Measurements from ENCODE around the gene FRMD7. TPM values are rescaled to one million over a fixed set of nuclear protein-coding genes. Genes with fewer than 3 reads are reported as not detected.

FRMD7 gene
- total and polyA plus RNA-seq, 2 of the 13 experiments (the other 11 are each of a cell fraction or from before 2014, with no cell fraction given), result 0.04 TPM; not detected in 1

DNA sequence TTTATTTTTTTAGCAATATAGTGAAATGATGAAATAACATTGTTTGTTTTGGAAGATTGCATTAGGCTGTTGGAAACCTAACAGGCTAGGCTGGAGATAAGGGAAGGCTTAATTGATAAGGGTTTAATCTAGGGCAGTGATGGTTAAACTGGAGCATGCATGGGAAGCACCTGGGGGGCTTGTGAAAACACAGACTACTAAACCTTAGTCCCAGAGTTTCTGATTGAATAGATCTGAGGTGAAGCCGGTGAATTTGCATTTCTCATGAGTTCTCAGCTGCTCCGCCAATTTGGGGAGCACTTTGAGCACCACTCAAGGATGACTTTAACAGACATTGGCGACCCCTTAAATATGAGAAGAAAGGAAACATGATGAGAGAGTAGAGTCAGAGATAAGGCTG lies 93.2 kb downstream of the FRMD7 start:
- Histone ChIP-seq H3K79me2 (ENCODE audit: insufficient read depth, low read length) (peaks cover 60% of the 10 kb centered on the region), H3K4me3 (replicated peaks in 1 of 3; ENCODE audit: insufficient read depth in 1 of 3, low read depth in 2 of 3, low read length in 3 of 3) (no peak overlapping the region), H3K27ac (ENCODE audit: extremely low read length, insufficient read depth, low read length) (no peak overlapping the region), H3K27me3 (ENCODE audit: control insufficient read depth in 1 of 2, insufficient read depth in 2 of 2, low read length in 2 of 2) (no peaks in the 10 kb centered on the region), H4K20me1 (ENCODE audit: insufficient read depth, low read length) (0 out of 2 replicates have a peak, but pooled peaks cover 2% of the 10 kb centered on the region), H2AFZ (ENCODE audit: low read length) (no peak overlapping the region), H3K36me3 (replicated peaks in 1 of 2; ENCODE audit: control insufficient read depth in 1 of 2, insufficient read depth in 2 of 2, low read length in 2 of 2) (no peaks in the 10 kb centered on the region), H3K9ac (ENCODE audit: insufficient read depth, low read depth, low read length) (no peak overlapping the region), H3K4me2 (ENCODE audit: low read depth, low read length) (no peak overlapping the region), H3K4me1 (ENCODE audit: insufficient read depth, low read length) (peaks cover 53% of the 10 kb centered on the region), H3K9me3 (ENCODE audit: low read length) (no peaks in the 10 kb centered on the region)
- DNase-seq (ENCODE audit: low spot score) (no peak), FAIRE-seq (no peak), ATAC-seq (no peak)
- intact Hi-C loops (cut with micrococcal nuclease; ENCODE audit: unreplicated experiment) (no loop called here), in situ Hi-C loops (cut with HindIII; ENCODE audit: extremely low pct_ligation_motif_present, low pct_unique_long_range_greater_than_20kb) (no loop called here)
- POLR2A ChIA-PET, result no interaction called here
- BruUV-seq (replicated peaks), result no TSS peak
- TF ChIP-seq STAT5B (CRISPR knock-in tag; IDR thresholded peaks at IDR 0.05) (no peak), CBX1 (IDR thresholded peaks at IDR 0.05; ENCODE audit: low read depth) (no peak), ZSCAN9 (CRISPR knock-in tag; IDR thresholded peaks at IDR 0.05; ENCODE audit: borderline replicate concordance) (no peak), AKAP8 (CRISPR knock-in tag; IDR thresholded peaks at IDR 0.05) (no peak), ZMYM2 (CRISPR knock-in tag; IDR thresholded peaks at IDR 0.05) (no peak), ZNF547 (CRISPR knock-in tag; IDR thresholded peaks at IDR 0.05) (no peak), ZNF543 (CRISPR knock-in tag; IDR thresholded peaks at IDR 0.05) (no peak), ZNF83 (CRISPR knock-in tag; IDR thresholded peaks at IDR 0.05; ENCODE audit: borderline replicate concordance) (no peak), PRMT3 (CRISPR knock-in tag; IDR thresholded peaks at IDR 0.05; ENCODE audit: borderline replicate concordance, low read depth) (no peak), ZFP82 (CRISPR knock-in tag; IDR thresholded peaks at IDR 0.05; ENCODE audit: borderline replicate concordance) (no peak), SALL2 (CRISPR knock-in tag; IDR thresholded peaks at IDR 0.05) (no peak), RELA (CRISPR knock-in tag; IDR thresholded peaks at IDR 0.05) (no peak), DMAP1 (CRISPR knock-in tag; IDR thresholded peaks at IDR 0.05) (no peak), GPN1 (CRISPR knock-in tag; IDR thresholded peaks at IDR 0.05; ENCODE audit: borderline replicate concordance) (no peak)
- TF ChIP-seq, protein P1, sequence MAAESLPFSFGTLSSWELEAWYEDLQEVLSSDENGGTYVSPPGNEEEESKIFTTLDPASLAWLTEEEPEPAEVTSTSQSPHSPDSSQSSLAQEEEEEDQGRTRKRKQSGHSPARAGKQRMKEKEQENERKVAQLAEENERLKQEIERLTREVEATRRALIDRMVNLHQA (CRISPR knock-in tag; IDR thresholded peaks at IDR 0.05), result no peak
- TF ChIP-seq, protein P2, sequence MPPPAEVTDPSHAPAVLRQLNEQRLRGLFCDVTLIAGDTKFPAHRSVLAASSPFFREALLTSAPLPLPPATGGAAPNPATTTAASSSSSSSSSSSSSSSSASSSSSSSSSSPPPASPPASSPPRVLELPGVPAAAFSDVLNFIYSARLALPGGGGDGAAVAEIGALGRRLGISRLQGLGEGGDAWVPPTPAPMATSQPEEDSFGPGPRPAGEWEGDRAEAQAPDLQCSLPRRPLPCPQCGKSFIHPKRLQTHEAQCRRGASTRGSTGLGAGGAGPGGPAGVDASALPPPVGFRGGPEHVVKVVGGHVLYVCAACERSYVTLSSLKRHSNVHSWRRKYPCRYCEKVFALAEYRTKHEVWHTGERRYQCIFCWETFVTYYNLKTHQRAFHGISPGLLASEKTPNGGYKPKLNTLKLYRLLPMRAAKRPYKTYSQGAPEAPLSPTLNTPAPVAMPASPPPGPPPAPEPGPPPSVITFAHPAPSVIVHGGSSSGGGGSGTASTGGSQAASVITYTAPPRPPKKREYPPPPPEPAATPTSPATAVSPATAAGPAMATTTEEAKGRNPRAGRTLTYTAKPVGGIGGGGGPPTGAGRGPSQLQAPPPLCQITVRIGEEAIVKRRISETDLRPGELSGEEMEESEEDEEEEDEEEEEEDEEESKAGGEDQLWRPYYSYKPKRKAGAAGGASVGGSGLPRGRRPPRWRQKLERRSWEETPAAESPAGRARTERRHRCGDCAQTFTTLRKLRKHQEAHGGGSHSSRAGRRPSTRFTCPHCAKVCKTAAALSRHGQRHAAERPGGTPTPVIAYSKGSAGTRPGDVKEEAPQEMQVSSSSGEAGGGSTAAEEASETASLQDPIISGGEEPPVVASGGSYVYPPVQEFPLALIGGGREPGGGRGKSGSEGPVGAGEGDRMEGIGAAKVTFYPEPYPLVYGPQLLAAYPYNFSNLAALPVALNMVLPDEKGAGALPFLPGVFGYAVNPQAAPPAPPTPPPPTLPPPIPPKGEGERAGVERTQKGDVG (CRISPR knock-in tag; IDR thresholded peaks at IDR 0.05; ENCODE audit: borderline replicate concordance), result no peak
- TF ChIP-seq, protein P3, sequence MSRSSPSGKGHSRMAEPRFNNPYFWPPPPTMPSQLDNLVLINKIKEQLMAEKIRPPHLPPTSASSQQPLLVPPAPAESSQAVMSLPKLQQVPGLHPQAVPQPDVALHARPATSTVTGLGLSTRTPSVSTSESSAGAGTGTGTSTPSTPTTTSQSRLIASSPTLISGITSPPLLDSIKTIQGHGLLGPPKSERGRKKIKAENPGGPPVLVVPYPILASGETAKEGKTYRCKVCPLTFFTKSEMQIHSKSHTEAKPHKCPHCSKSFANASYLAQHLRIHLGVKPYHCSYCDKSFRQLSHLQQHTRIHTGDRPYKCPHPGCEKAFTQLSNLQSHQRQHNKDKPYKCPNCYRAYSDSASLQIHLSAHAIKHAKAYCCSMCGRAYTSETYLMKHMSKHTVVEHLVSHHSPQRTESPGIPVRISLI (CRISPR knock-in tag; IDR thresholded peaks at IDR 0.05; ENCODE audit: borderline replicate concordance), result no peak
- TF ChIP-seq, protein P4, sequence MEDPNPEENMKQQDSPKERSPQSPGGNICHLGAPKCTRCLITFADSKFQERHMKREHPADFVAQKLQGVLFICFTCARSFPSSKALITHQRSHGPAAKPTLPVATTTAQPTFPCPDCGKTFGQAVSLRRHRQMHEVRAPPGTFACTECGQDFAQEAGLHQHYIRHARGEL (CRISPR knock-in tag; IDR thresholded peaks at IDR 0.05), result no peak
- TF ChIP-seq, protein P5, sequence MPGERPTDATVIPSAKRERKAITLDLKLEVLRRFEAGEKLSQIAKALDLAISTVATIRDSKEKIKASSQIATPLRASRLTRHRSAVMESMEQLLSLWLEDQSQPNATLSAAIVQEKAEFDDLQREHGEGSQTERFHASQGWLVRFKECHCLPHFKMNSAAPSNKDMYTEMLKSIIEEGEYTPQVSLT (CRISPR knock-in tag; IDR thresholded peaks at IDR 0.05; ENCODE audit: borderline replicate concordance, low read depth), result no peak
- CTCF ChIA-PET (ENCODE audit: low intra/inter-chr PET ratio, low total read pairs), result no interaction called here
- 95% methylated on average over 3 of the region's 3 CpGs for WGBS (ENCODE audit: low lambda C conversion rate)
